GM12874 (cell line): ENCODE measurements around the gene F13B.

ENCODE experiments used
- CTCF ChIP-seq: IDR thresholded peaks from 2 replicates; pipeline ENCODE4 v1.5.1; 2011; ENCODE audit warnings: low read depth, mild to moderate bottlenecking, control low read depth, low read length, moderate library complexity; ENCODE audit not compliant: insufficient read depth

F13B gene

GRCh38 chr1:197096137-197096536, 29.1 kb upstream of the F13B start:
- TF ChIP-seq CTCF, result no peak

DNA sequence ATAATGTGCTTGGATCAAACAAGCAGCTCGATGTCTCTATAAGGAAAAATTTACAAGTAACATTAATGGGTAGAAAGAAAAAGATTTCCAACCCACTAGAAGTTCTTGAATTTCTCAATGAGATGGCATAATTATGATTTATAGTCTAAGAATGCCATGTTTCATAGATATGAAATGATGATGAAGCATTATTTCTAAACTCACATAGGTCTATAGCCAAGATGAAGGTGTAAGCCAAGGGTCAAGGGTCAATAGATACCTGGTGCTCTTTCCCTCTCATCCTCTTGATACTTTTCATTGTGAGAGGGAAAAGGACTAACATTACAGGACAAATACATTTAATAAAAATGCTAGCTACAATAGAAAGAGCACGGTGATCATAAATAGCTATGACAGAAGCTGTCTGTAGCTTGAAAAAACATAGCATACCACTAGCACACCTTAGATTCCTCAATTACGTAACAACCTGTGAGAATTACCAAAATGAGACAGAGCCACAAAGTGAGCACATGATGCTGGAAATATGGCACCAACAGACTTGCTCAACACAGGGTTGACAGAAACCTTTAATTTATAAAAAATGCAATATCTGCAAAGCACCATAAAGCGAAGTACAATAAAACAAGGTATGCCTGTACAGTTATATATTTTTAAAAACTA, 26.3 kb upstream of the F13B start:
- TF ChIP-seq CTCF, result no peak

- TF ChIP-seq CTCF, result no peak
These were observed 25.5 kb upstream of the F13B start for GRCh38 chr1:197092491-197093023.

DNA sequence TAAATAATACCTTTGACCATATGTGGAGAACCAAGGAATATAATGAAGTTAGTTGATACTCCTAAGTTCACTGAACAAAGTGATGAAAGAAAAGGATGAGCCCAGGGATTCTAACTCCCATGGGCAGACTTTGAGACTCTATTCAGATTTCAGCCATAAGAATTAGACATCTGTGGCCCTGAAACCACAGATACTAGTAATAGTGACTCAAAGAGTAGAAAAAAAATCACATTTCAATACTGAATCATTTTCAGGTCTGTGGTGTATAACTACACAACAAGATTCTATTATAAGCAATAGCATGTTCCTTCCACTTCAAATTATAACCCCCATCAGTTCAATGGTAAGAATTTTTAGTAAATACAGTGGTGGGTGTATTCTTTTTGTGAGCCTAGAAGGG, 16.4 kb upstream of the F13B start:
- no peak for TF ChIP-seq CTCF

- TF ChIP-seq CTCF, result no peak
These were observed 14.2 kb upstream of the F13B start for GRCh38 chr1:197081117-197081753.

GRCh38 chr1:197080323-197080722, 13.3 kb upstream of the F13B start:
- no peak for TF ChIP-seq CTCF

DNA sequence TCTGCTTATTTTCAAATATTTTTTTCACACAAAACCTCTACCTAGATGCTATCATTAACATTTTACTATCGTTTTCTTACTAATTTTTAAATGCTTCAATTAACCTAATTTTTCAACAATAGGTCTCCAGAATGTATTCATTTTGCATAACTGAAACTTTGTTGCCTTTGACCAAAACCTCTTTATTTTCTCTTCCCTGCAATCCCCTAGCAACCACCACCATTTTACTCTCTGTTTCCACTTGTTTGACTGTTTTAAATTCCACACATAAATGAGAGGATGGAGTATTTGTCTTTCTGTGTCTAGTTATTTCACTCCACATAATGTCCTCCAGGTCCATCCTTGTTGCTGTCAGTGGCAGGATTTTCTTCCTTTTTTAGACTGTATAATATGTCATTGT, 9.5 kb upstream of the F13B start:
- TF ChIP-seq CTCF, result no peak
